ENCODE measurements around the gene FOXC1.

DNA sequence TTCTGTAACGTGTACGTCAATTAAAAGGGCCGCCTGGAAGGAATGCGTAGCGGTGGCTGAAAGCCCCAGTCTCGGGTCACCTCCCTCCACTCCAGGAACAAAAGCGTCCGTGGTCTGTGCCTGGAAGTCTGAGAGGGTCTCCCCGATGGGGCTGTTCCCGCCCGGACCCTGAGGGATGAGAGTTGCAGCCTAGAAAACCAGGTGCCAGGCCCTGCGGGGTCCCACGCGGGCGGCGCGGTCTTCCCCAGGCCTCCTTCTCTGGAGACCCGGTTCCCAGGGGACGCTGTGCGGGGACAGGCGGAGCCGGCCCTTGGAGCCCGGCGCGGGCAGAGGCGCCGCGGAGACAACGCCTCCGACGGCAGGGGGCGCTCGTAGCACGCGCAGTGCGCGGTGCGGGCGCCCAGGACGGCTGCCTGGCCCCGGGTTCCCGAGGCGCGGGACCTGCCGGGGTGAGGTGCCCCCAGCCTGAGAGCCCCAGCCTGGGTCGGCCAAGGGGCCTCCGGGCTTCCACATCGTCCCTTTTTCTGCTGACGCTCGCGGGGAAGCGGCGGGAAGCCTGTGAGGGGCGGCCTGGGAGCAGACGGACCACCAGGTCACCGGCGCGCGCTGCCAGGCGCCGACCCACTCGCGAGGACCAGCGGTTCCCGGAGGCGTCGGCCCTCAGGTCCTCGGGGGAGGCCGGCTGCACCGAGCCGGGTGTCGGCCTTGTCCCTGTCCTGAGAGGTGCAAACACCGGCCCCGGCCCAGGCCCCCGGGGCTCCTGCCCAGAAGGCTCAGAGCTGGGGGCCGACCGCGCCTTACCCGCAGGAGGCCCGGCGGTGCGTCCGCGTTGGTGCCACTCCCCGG, 5.3 kb upstream of the FOXC1 start:
- TF ChIP-seq GATA3 (IDR thresholded peaks at IDR 0.05; ENCODE audit: low read depth, low read length) (no peak), GATA2 (IDR thresholded peaks at IDR 0.05; ENCODE audit: low read depth, low read length) (no peak)

Data from SH-SY5Y (cell line).